WTC11 (cell line): ENCODE results near the gene AP1S1. TPM values are rescaled to one million over a fixed set of nuclear protein-coding genes. Genes with fewer than 3 reads are reported as not detected.
"Not testable (repeated sequence)": the region's sequence is repeated elsewhere in the genome, so short reads cannot be mapped to it uniquely, and the experiment has no call there.

Experiments
- ATAC-seq: fragments of 200-7000 bp; cut with Tn5 transposase; 2 replicates; pipeline ENCODE4 v1.10.0; 2021; ENCODE audit warnings: mild to moderate bottlenecking, moderate library complexity
- CTCF ChIA-PET: fragments of 300-600 bp; sonication (Branson Sonifier 250); formaldehyde crosslinking; loops from one replicate; lab custom pipeline; 2021; ENCODE audit warnings: antibody characterized with exemption; lab: Charles Lee
- POLR2A ChIA-PET: fragments of 350-600 bp; sonication (Branson Sonifier 250); formaldehyde crosslinking; loops from one replicate; lab custom pipeline; 2021; ENCODE audit warnings: antibody characterized with exemption; lab: Charles Lee
- DNase-seq: peaks from one replicate; pipeline ENCODE4 v3.0.0; 2021; ENCODE audit warnings: low spot score
- H3K27ac Mint-ChIP-seq: 2 replicates; pipeline ENCODE4 v1.8.0; 2021; ENCODE audit warnings: mixed read lengths
- H3K27me3 Mint-ChIP-seq: 2 replicates; pipeline ENCODE4 v1.8.0; 2021; ENCODE audit warnings: low read depth, mild to moderate bottlenecking, moderate library complexity, mixed read lengths
- H3K36me3 Mint-ChIP-seq: 2 replicates; pipeline ENCODE4 v1.8.0; 2021; ENCODE audit warnings: mixed read lengths
- H3K4me1 Mint-ChIP-seq: 2 replicates; pipeline ENCODE4 v1.8.0; 2022; ENCODE audit warnings: mixed read lengths
- H3K4me3 Mint-ChIP-seq: 2 replicates; pipeline ENCODE4 v1.8.0; 2021; ENCODE audit warnings: mild to moderate bottlenecking, moderate library complexity, mixed read lengths
- H3K9me3 Mint-ChIP-seq: 2 replicates; pipeline ENCODE4 v1.8.0; 2021; ENCODE audit warnings: mixed read lengths
- ETV6 ChIP-seq: sonication (generic); formaldehyde crosslinking; IDR thresholded peaks from 2 replicates; pipeline ENCODE4 v1.8.1; 2022; ENCODE audit warnings: mild to moderate bottlenecking, missing genetic modification reagents
- GABPB1 ChIP-seq: sonication (generic); formaldehyde crosslinking; IDR thresholded peaks from 2 replicates; pipeline ENCODE4 v1.8.1; 2023; ENCODE audit warnings: mild to moderate bottlenecking, missing genetic modification reagents
- JUN ChIP-seq: sonication (generic); formaldehyde crosslinking; IDR thresholded peaks from 2 replicates; pipeline ENCODE4 v1.8.0; 2023; ENCODE audit warnings: mild to moderate bottlenecking, missing genetic modification reagents
- SMAD3 ChIP-seq: sonication (generic); formaldehyde crosslinking; IDR thresholded peaks from 2 replicates; pipeline ENCODE4 v1.8.0; 2022; ENCODE audit warnings: missing genetic modification reagents, mild to moderate bottlenecking, borderline replicate concordance
- SMAD4 ChIP-seq: sonication (generic); formaldehyde crosslinking; IDR thresholded peaks from 2 replicates; pipeline ENCODE4 v1.8.0; 2022; ENCODE audit warnings: mild to moderate bottlenecking, missing genetic modification reagents
- SOX15 ChIP-seq: fragments of 250-450 bp; sonication (Bioruptor Pico); IDR thresholded peaks from 2 replicates; pipeline ENCODE4 v1.9.0; 2021; ENCODE audit warnings: mild to moderate bottlenecking
- SP1 ChIP-seq: sonication (generic); formaldehyde crosslinking; conservative IDR thresholded peaks from 2 replicates; pipeline ENCODE4 v1.8.1; 2022; ENCODE audit warnings: missing genetic modification reagents
- TEAD1 ChIP-seq: sonication (generic); formaldehyde crosslinking; IDR thresholded peaks from 2 replicates; pipeline ENCODE4 v1.8.0; 2022; ENCODE audit warnings: mild to moderate bottlenecking, missing genetic modification reagents
- TEAD4 ChIP-seq: sonication (generic); formaldehyde crosslinking; IDR thresholded peaks from 2 replicates; pipeline ENCODE4 v1.8.0; 2022; ENCODE audit warnings: mild to moderate bottlenecking, missing genetic modification reagents
- ZNF263 ChIP-seq: sonication (generic); formaldehyde crosslinking; IDR thresholded peaks from 2 replicates; pipeline ENCODE4 v1.8.1; 2022; ENCODE audit warnings: low read depth, mild to moderate bottlenecking, moderate library complexity, missing genetic modification reagents
- ZNF423 ChIP-seq: fragments of 250-450 bp; sonication (Bioruptor Pico); IDR thresholded peaks from 2 replicates; pipeline ENCODE4 v2.1.2; 2022; ENCODE audit warnings: mild to moderate bottlenecking, moderate library complexity
- total RNA-seq: library from RNA; stranded (reverse); gene quantifications from 3 replicates; pipeline ENCODE4 v1.2.3, GENCODE V29; 2021
- TF ChIP-seq, protein P1 (sequence below): sonication (generic); formaldehyde crosslinking; IDR thresholded peaks from 2 replicates; pipeline ENCODE4 v1.8.1; 2023; ENCODE audit warnings: mild to moderate bottlenecking, missing genetic modification reagents, borderline replicate concordance
- TF ChIP-seq, protein P2 (sequence below): sonication (generic); formaldehyde crosslinking; IDR thresholded peaks from 2 replicates; pipeline ENCODE4 v1.8.1; 2022; ENCODE audit warnings: low read depth, missing genetic modification reagents, borderline replicate concordance

The AP1S1 gene
- total RNA-seq, 1 experiment from 2014 or later: 60.7 TPM

DNA sequence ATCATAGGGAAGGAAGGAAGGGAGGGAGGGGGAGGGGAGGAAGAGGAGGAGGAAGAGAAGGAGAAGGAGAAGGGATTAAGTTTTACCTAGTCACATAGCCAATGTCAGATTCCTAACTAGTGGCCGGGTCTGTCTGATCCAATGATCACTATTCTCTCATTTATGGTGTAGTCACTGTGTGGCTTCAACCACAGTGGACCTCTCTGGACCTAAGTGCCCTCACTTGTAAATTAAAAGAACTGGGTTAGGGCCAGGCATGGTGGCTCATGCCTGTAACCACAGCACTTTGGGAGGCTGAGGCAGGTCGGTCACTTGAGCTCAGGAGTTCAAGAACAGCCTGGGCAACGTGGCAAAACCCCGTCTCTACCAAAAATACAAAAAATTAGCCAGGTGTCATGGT is 34.0 kb upstream of the AP1S1 start (continued):
- TF ChIP-seq, protein P1, sequence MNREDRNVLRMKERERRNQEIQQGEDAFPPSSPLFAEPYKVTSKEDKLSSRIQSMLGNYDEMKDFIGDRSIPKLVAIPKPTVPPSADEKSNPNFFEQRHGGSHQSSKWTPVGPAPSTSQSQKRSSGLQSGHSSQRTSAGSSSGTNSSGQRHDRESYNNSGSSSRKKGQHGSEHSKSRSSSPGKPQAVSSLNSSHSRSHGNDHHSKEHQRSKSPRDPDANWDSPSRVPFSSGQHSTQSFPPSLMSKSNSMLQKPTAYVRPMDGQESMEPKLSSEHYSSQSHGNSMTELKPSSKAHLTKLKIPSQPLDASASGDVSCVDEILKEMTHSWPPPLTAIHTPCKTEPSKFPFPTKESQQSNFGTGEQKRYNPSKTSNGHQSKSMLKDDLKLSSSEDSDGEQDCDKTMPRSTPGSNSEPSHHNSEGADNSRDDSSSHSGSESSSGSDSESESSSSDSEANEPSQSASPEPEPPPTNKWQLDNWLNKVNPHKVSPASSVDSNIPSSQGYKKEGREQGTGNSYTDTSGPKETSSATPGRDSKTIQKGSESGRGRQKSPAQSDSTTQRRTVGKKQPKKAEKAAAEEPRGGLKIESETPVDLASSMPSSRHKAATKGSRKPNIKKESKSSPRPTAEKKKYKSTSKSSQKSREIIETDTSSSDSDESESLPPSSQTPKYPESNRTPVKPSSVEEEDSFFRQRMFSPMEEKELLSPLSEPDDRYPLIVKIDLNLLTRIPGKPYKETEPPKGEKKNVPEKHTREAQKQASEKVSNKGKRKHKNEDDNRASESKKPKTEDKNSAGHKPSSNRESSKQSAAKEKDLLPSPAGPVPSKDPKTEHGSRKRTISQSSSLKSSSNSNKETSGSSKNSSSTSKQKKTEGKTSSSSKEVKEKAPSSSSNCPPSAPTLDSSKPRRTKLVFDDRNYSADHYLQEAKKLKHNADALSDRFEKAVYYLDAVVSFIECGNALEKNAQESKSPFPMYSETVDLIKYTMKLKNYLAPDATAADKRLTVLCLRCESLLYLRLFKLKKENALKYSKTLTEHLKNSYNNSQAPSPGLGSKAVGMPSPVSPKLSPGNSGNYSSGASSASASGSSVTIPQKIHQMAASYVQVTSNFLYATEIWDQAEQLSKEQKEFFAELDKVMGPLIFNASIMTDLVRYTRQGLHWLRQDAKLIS: no peak
- TF ChIP-seq SMAD3 (CRISPR knock-in tag): no peak
- no peak for TF ChIP-seq SMAD4
- no peak for TF ChIP-seq JUN (CRISPR knock-in tag)
- TF ChIP-seq, protein P2, sequence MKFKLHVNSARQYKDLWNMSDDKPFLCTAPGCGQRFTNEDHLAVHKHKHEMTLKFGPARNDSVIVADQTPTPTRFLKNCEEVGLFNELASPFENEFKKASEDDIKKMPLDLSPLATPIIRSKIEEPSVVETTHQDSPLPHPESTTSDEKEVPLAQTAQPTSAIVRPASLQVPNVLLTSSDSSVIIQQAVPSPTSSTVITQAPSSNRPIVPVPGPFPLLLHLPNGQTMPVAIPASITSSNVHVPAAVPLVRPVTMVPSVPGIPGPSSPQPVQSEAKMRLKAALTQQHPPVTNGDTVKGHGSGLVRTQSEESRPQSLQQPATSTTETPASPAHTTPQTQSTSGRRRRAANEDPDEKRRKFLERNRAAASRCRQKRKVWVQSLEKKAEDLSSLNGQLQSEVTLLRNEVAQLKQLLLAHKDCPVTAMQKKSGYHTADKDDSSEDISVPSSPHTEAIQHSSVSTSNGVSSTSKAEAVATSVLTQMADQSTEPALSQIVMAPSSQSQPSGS (CRISPR knock-in tag): no peak
- TF ChIP-seq SOX15 (CRISPR knock-in tag): no peak

DNA sequence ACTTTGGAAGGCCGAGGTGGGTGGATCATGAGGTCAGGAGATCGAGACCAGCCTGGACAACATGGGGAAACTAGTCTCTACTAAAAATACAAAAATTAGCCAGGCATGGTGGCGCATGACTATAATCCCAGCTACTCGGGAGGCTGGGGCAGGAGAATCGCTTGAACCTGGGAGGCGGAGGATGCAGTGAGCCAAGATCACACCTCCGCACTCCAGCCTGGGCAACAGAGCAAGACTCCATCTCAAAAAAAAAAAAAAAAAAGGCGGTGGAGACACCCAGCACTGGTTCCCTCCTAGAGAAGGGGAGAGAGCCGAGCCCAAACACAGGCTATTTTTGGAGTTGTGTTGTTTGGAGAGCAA is 32.7 kb upstream of the AP1S1 start:
- H3K4me3 Mint-ChIP-seq, H3K9me3 Mint-ChIP-seq, H3K27me3 Mint-ChIP-seq, H3K36me3 Mint-ChIP-seq, DNase-seq, ATAC-seq: not testable (repeated sequence)
- POLR2A ChIA-PET: interaction anchor here (0.7 kb wide), 1 partner anchor 73 kb away, joined by 3 read pairs; no protein-coding TSS in a partner anchor
- H3K4me1 Mint-ChIP-seq: peaks cover 34% of the 10 kb centered on the region
- CTCF ChIA-PET: interaction anchor here (1.6 to 2.4 kb wide), 3 partner anchors 22 to 71 kb away, joined by 7 to 12 read pairs (median 8); no protein-coding TSS in a partner anchor
- H3K27ac Mint-ChIP-seq: peak overlapping the region; percentile 75; the same call in 1 of the 2 replicates

DNA sequence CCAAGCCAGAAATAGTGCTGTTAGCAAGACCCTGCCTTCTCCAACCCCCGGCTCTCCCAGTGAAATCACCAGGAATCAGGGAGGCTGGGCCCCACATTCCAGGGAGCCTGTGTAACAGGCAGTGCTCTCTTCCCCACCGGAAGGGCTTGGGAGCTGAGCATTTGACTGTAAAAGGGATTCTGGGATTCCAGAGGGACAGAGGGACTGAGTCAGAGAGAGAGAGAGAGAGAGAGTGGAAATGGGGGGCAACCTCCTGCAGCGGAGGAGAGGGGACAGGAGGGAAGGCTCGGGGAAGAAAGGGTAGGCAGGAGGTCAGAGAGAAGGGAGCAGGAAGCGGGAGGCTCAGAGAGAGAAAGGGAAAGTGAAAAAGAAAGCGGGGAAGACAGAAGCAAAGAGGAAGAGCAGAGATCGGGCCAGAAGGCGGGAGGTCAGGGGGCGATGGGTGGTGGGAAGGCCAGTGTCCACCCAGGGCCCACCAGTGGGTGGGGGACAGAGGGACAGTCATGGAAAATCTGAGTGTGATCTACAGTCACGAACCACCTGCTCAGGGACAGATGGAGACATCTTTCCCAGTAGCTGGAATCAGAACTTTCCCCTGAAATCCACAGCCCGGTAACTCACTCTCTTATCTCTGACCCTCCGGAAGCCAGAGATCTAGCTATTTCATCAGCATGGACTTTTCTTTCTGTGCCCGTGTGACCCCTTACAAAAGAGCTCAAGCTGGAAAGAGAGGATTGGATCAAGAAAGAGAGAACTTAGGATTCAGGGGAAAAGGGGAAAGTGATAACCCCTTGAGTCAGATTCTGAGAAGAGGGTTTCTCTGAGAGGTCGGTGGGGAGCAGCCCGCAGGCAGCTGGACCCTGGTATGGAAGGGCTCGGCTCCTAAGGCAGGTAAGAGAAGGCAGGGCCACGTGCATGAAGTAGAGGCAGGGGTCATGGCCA is 32.0 kb upstream of the AP1S1 start:
- Mint-ChIP-seq H3K27me3 (peaks cover 9% of the 10 kb centered on the region), H3K4me3 (no peak overlapping the region; the same call in 1 of the 2 replicates)
- peak; percentile 48 for DNase-seq
- ATAC-seq: peak; percentile 68
- POLR2A ChIA-PET: interaction anchor here (0.7 to 0.8 kb wide), 2 partner anchors 37 to 52 kb away, joined by 3 read pairs; partner anchors contain the start of gene TRIM56
- TF ChIP-seq ZNF423 (peak; percentile 41; the same call in 1 of the 2 replicates), ZNF263 (no peak), SP1 (CRISPR knock-in tag) (0 out of 2 replicates have a peak, but pooled peaks have one; percentile 12), GABPB1 (peak; percentile 96), TEAD1 (peak; percentile 36; the same call in 1 of the 2 replicates), ETV6 (CRISPR knock-in tag) (no peak), TEAD4 (CRISPR knock-in tag) (peak; percentile 80; the same call in 1 of the 2 replicates)
- TF ChIP-seq, all 79 proteins: peak for 5
- Mint-ChIP-seq H3K27ac (peak overlapping the region; percentile 75), H3K4me1 (peaks cover 40% of the 10 kb centered on the region), H3K36me3 (peaks cover 5% of the 10 kb centered on the region), H3K9me3 (peaks cover 7% of the 10 kb centered on the region)
- CTCF ChIA-PET: interaction anchor here (0.6 to 2.4 kb wide), 7 partner anchors 10 to 397 kb away, joined by 3 to 12 read pairs (median 6); no protein-coding TSS in a partner anchor
